ENCODE results near the gene EIF2D. TPM values are rescaled to one million over a fixed set of nuclear protein-coding genes. Genes with fewer than 3 reads are reported as not detected.
"Not testable (repeated sequence)": the region's sequence is repeated elsewhere in the genome, so short reads cannot be mapped to it uniquely, and the experiment has no call there.

The EIF2D gene
- total RNA-seq, 3 donors from 2014 or later (not counting 1 experiment from before 2014, with no cell fraction given), result 31.8 to 34.6 (median 32.7) TPM

GRCh38 chr1:206633708-206634121, 21.4 kb upstream of the EIF2D start:
- Mint-ChIP-seq H3K27me3 (ENCODE audit: low read depth in 2 of 2) (peaks cover 18 to 32% of the 10 kb centered on the region in 2 donors), H3K4me1 (peaks cover 10 to 21% of the 10 kb centered on the region in 2 donors), H3K9me3 (no peaks in the 10 kb centered on the region), H3K27ac (no peak overlapping the region), H3K4me3 (peak overlapping the region; percentile 41), H3K36me3 (no peaks in the 10 kb centered on the region)
- intact Hi-C loops (cut with micrococcal nuclease), result loop anchor here (1.0 to 10.0 kb wide), 4 partner anchors 31 to 349 kb away; no protein-coding TSS in a partner anchor
- ATAC-seq (no peak), DNase-seq (no peak)
- Histone ChIP-seq H3K4me1 (ENCODE audit: control insufficient read depth, insufficient read depth, low read length) (peaks cover 17% of the 10 kb centered on the region), H3K36me3 (ENCODE audit: control insufficient read depth, insufficient read depth, low read length) (no peaks in the 10 kb centered on the region), H3K9me3 (ENCODE audit: control insufficient read depth, insufficient read depth, low read length) (no peaks in the 10 kb centered on the region), H3K27ac (ENCODE audit: low read length) (no peak overlapping the region), H3K27me3 (ENCODE audit: control insufficient read depth, insufficient read depth, low read length) (peaks cover 8% of the 10 kb centered on the region), H3K4me3 (ENCODE audit: low read length) (no peak overlapping the region)
- TF ChIP-seq, protein P1, sequence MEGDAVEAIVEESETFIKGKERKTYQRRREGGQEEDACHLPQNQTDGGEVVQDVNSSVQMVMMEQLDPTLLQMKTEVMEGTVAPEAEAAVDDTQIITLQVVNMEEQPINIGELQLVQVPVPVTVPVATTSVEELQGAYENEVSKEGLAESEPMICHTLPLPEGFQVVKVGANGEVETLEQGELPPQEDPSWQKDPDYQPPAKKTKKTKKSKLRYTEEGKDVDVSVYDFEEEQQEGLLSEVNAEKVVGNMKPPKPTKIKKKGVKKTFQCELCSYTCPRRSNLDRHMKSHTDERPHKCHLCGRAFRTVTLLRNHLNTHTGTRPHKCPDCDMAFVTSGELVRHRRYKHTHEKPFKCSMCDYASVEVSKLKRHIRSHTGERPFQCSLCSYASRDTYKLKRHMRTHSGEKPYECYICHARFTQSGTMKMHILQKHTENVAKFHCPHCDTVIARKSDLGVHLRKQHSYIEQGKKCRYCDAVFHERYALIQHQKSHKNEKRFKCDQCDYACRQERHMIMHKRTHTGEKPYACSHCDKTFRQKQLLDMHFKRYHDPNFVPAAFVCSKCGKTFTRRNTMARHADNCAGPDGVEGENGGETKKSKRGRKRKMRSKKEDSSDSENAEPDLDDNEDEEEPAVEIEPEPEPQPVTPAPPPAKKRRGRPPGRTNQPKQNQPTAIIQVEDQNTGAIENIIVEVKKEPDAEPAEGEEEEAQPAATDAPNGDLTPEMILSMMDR (IDR thresholded peaks at IDR 0.05), result no peak
- WGBS (ENCODE audit: insufficient coverage), result 86% methylated on average over 8 of the region's 9 CpGs

DNA sequence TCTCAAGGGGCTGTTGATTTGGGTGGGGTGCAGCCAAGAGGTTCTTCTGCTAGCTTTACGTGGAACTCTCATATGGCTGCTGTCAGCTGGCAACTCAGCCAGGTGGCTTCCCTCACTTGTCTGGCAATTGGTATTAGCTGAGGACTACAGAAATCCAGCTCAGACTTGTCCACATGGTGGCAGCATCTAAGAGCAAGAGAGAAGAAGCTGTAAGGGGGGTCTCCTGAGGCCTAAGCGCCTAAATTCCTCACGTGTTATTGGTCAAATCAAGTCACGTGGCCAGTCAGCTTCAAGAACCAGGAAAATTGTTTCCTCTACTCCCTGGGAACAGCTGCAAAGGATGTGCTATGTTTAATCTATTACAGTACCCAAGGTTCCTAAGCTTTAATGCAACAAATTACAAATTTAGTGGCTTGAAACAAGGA, 18.8 kb upstream of the EIF2D start:
- H3K9me3 Mint-ChIP-seq, result no peaks in the 10 kb centered on the region
- no peak overlapping the region for H3K4me3 Mint-ChIP-seq
- H3K36me3 Mint-ChIP-seq, result no peaks in the 10 kb centered on the region
- TF ChIP-seq, protein P1 (IDR thresholded peaks at IDR 0.05), result no peak
- Histone ChIP-seq H3K4me3 (ENCODE audit: low read length) (no peak overlapping the region), H3K4me1 (ENCODE audit: control insufficient read depth, insufficient read depth, low read length) (peaks cover 16% of the 10 kb centered on the region), H3K36me3 (ENCODE audit: control insufficient read depth, insufficient read depth, low read length) (no peaks in the 10 kb centered on the region), H3K27ac (ENCODE audit: low read length) (no peak overlapping the region), H3K27me3 (ENCODE audit: control insufficient read depth, insufficient read depth, low read length) (peaks cover 6% of the 10 kb centered on the region), H3K9me3 (ENCODE audit: control insufficient read depth, insufficient read depth, low read length) (no peaks in the 10 kb centered on the region)
- WGBS (ENCODE audit: insufficient coverage), result 40% methylated on average over 4 of the region's 4 CpGs
- no peak overlapping the region for H3K27ac Mint-ChIP-seq
- no peak for ATAC-seq
- peak in 1 of 2 donors; percentile 51 for DNase-seq
- peaks cover 20 to 30% of the 10 kb centered on the region in 2 donors for H3K27me3 Mint-ChIP-seq (ENCODE audit: low read depth in 2 of 2)
- intact Hi-C loops (cut with micrococcal nuclease), result loop anchor here (10.0 kb wide), 2 partner anchors 174 to 284 kb away; no protein-coding TSS in a partner anchor
- H3K4me1 Mint-ChIP-seq, result peaks cover 10 to 20% of the 10 kb centered on the region in 2 donors

- Histone ChIP-seq H3K27me3 (ENCODE audit: control insufficient read depth, insufficient read depth, low read length) (no peaks in the 10 kb centered on the region), H3K27ac (ENCODE audit: low read length) (no peak overlapping the region), H3K4me3 (ENCODE audit: low read length) (no peak overlapping the region), H3K36me3 (ENCODE audit: control insufficient read depth, insufficient read depth, low read length) (no peaks in the 10 kb centered on the region), H3K9me3 (ENCODE audit: control insufficient read depth, insufficient read depth, low read length) (no peaks in the 10 kb centered on the region), H3K4me1 (ENCODE audit: control insufficient read depth, insufficient read depth, low read length) (no peaks in the 10 kb centered on the region)
- H3K36me3 Mint-ChIP-seq, result no peaks in the 10 kb centered on the region
- peaks cover 18 to 22% of the 10 kb centered on the region in 2 donors for H3K27me3 Mint-ChIP-seq (ENCODE audit: low read depth in 2 of 2)
- ATAC-seq (no peak), DNase-seq (no peak)
- no peak overlapping the region for H3K27ac Mint-ChIP-seq
- H3K4me1 Mint-ChIP-seq, result no peaks in the 10 kb centered on the region
- intact Hi-C loops (cut with micrococcal nuclease), result no loop called here
- no peaks in the 10 kb centered on the region for H3K9me3 Mint-ChIP-seq
- WGBS (ENCODE audit: insufficient coverage), result no CpG with 5 or more reads among the region's 1 CpG
- TF ChIP-seq, protein P1 (IDR thresholded peaks at IDR 0.05), result no peak
- no peak overlapping the region for H3K4me3 Mint-ChIP-seq
Observed at GRCh38 chr1:206628916-206629315, 16.7 kb upstream of the EIF2D start.

DNA sequence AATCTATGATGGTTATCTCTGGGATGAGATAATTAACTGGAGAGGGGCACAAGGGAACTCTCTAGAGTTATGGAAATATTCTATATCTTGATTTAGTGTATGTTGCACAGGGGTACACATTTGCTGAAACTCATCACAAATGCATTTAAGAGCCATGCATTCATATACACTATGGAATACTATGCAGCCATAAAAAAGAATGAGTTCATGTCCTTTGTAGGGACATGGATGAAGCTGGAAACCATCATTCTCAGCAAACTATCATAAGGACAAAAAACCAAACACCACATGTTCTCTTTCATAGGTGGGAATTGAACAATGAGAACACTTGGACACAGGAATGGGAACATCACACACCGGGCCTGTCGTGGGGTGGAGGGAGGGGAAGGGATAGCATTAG, 14.1 kb upstream of the EIF2D start:
- intact Hi-C loops (cut with micrococcal nuclease); H3K27me3 ChIP-seq (ENCODE audit: control insufficient read depth, insufficient read depth, low read length); H3K4me1 ChIP-seq (ENCODE audit: control insufficient read depth, insufficient read depth, low read length); H3K27ac Mint-ChIP-seq; H3K9me3 Mint-ChIP-seq; H3K27ac ChIP-seq (ENCODE audit: low read length); DNase-seq; ATAC-seq; H3K36me3 Mint-ChIP-seq; H3K36me3 ChIP-seq (ENCODE audit: control insufficient read depth, insufficient read depth, low read length); H3K9me3 ChIP-seq (ENCODE audit: control insufficient read depth, insufficient read depth, low read length); H3K4me3 ChIP-seq (ENCODE audit: low read length); H3K4me1 Mint-ChIP-seq; H3K4me3 Mint-ChIP-seq: not testable (repeated sequence)
- H3K27me3 Mint-ChIP-seq (ENCODE audit: low read depth in 2 of 2), result peaks cover 9 to 14% of the 10 kb centered on the region in 2 donors
- WGBS (ENCODE audit: insufficient coverage), result 100% methylated on average over 2 of the region's 2 CpGs
